DND-41 (cell line): ENCODE results near the gene UPK1B.

Experiments used
- CTCF ChIP-seq: IDR thresholded peaks from 2 replicates; pipeline ENCODE4 v1.5.1; 2012; ENCODE audit warnings: borderline replicate concordance, low read length, moderate library complexity, mild to moderate bottlenecking; ENCODE audit not compliant: poor library complexity, severe bottlenecking; ENCODE audit errors: extremely low read depth
- EZH2 ChIP-seq: IDR thresholded peaks from 3 replicates; pipeline ENCODE4 v1.6.1; 2012; ENCODE audit warnings: borderline replicate concordance, low read depth, mild to moderate bottlenecking, moderate library complexity, low read length, inconsistent platforms; ENCODE audit not compliant: severe bottlenecking

- TF ChIP-seq CTCF = no peak
- no peak for TF ChIP-seq EZH2
Observed at GRCh38 chr3:119146578-119147375, 26.6 kb upstream of the UPK1B start.
